ENCODE measurements around the gene LEO1.

Gene LEO1

GRCh38 chr15:51973775-51974174 is 2.2 kb upstream of the LEO1 start:
- Mint-ChIP-seq H3K27me3 (no peaks in the 10 kb centered on the region), H3K4me3 (no peak overlapping the region), H3K4me1 (ENCODE audit: low read depth) (peaks cover 20% of the 10 kb centered on the region), H3K36me3 (ENCODE audit: low read depth) (peaks cover 11% of the 10 kb centered on the region), H3K9me3 (no peaks in the 10 kb centered on the region), H3K27ac (no peak overlapping the region)
- intact Hi-C loops (cut with micrococcal nuclease): no loop called here

GRCh38 chr15:51973220-51973619 is 1.6 kb upstream of the LEO1 start:
- H3K4me1 Mint-ChIP-seq (ENCODE audit: low read depth): peaks cover 20% of the 10 kb centered on the region
- H3K9me3 Mint-ChIP-seq: no peaks in the 10 kb centered on the region
- no peak overlapping the region for H3K4me3 Mint-ChIP-seq
- H3K27me3 Mint-ChIP-seq: no peaks in the 10 kb centered on the region
- intact Hi-C loops (cut with micrococcal nuclease): no loop called here
- no peak overlapping the region for H3K27ac Mint-ChIP-seq
- peaks cover 13% of the 10 kb centered on the region for H3K36me3 Mint-ChIP-seq (ENCODE audit: low read depth)

GRCh38 chr15:51971032-51971374 is 575 bp downstream of the LEO1 start:
- H3K27me3 Mint-ChIP-seq: no peaks in the 10 kb centered on the region
- H3K4me3 Mint-ChIP-seq: peak overlapping the region; percentile 93
- intact Hi-C loops (cut with micrococcal nuclease): no loop called here
- peaks cover 14% of the 10 kb centered on the region for H3K9me3 Mint-ChIP-seq
- H3K27ac Mint-ChIP-seq: peak overlapping the region; percentile 95
- peaks cover 20% of the 10 kb centered on the region for H3K4me1 Mint-ChIP-seq (ENCODE audit: low read depth)
- peaks cover 36% of the 10 kb centered on the region for H3K36me3 Mint-ChIP-seq (ENCODE audit: low read depth)

GRCh38 chr15:51970132-51970817 is 1.3 kb downstream of the LEO1 start:
- peaks cover 14% of the 10 kb centered on the region for H3K9me3 Mint-ChIP-seq
- intact Hi-C loops (cut with micrococcal nuclease): no loop called here
- no peaks in the 10 kb centered on the region for H3K27me3 Mint-ChIP-seq
- no peak overlapping the region for H3K27ac Mint-ChIP-seq
- H3K4me1 Mint-ChIP-seq (ENCODE audit: low read depth): peaks cover 20% of the 10 kb centered on the region
- H3K36me3 Mint-ChIP-seq (ENCODE audit: low read depth): peaks cover 43% of the 10 kb centered on the region
- H3K4me3 Mint-ChIP-seq: peak overlapping the region; percentile 93

GRCh38 chr15:51969728-51970127 is 1.9 kb downstream of the LEO1 start:
- H3K36me3 Mint-ChIP-seq (ENCODE audit: low read depth): peaks cover 45% of the 10 kb centered on the region
- intact Hi-C loops (cut with micrococcal nuclease): no loop called here
- H3K27ac Mint-ChIP-seq: no peak overlapping the region
- H3K9me3 Mint-ChIP-seq: peaks cover 14% of the 10 kb centered on the region
- H3K4me1 Mint-ChIP-seq (ENCODE audit: low read depth): peaks cover 20% of the 10 kb centered on the region
- no peak overlapping the region for H3K4me3 Mint-ChIP-seq
- H3K27me3 Mint-ChIP-seq: no peaks in the 10 kb centered on the region

- H3K4me1 Mint-ChIP-seq (ENCODE audit: low read depth): peaks cover 20% of the 10 kb centered on the region
- intact Hi-C loops (cut with micrococcal nuclease): no loop called here
- H3K9me3 Mint-ChIP-seq: peaks cover 14% of the 10 kb centered on the region
- peaks cover 67% of the 10 kb centered on the region for H3K36me3 Mint-ChIP-seq (ENCODE audit: low read depth)
- H3K4me3 Mint-ChIP-seq: no peak overlapping the region
- H3K27me3 Mint-ChIP-seq: no peaks in the 10 kb centered on the region
- H3K27ac Mint-ChIP-seq: no peak overlapping the region
These were observed 4.0 kb downstream of the LEO1 start for GRCh38 chr15:51967583-51967982.

GRCh38 chr15:51966192-51966591 is 5.4 kb downstream of the LEO1 start:
- Mint-ChIP-seq H3K4me1 (ENCODE audit: low read depth) (peaks cover 18% of the 10 kb centered on the region), H3K9me3 (peaks cover 14% of the 10 kb centered on the region), H3K27me3 (no peaks in the 10 kb centered on the region), H3K27ac (no peak overlapping the region), H3K4me3 (no peak overlapping the region), H3K36me3 (ENCODE audit: low read depth) (peaks cover 72% of the 10 kb centered on the region)
- intact Hi-C loops (cut with micrococcal nuclease): no loop called here

- H3K36me3 Mint-ChIP-seq (ENCODE audit: low read depth): peaks cover 75% of the 10 kb centered on the region
- H3K27ac Mint-ChIP-seq: no peak overlapping the region
- peaks cover 13% of the 10 kb centered on the region for H3K4me1 Mint-ChIP-seq (ENCODE audit: low read depth)
- no peaks in the 10 kb centered on the region for H3K27me3 Mint-ChIP-seq
- intact Hi-C loops (cut with micrococcal nuclease): no loop called here
- H3K9me3 Mint-ChIP-seq: peaks cover 14% of the 10 kb centered on the region
- H3K4me3 Mint-ChIP-seq: no peak overlapping the region
These were observed 5.9 kb downstream of the LEO1 start for GRCh38 chr15:51965691-51966090.

- H3K36me3 Mint-ChIP-seq (ENCODE audit: low read depth): peaks cover 97% of the 10 kb centered on the region
- H3K27ac Mint-ChIP-seq: no peak overlapping the region
- no peaks in the 10 kb centered on the region for H3K4me1 Mint-ChIP-seq (ENCODE audit: low read depth)
- intact Hi-C loops (cut with micrococcal nuclease): no loop called here
- no peaks in the 10 kb centered on the region for H3K27me3 Mint-ChIP-seq
- no peak overlapping the region for H3K4me3 Mint-ChIP-seq
- no peaks in the 10 kb centered on the region for H3K9me3 Mint-ChIP-seq
These were observed 16.1 kb downstream of the LEO1 start for GRCh38 chr15:51955504-51955903.

GRCh38 chr15:51952805-51953204 is 18.8 kb downstream of the LEO1 start:
- Mint-ChIP-seq H3K27me3 (no peaks in the 10 kb centered on the region), H3K4me3 (no peak overlapping the region), H3K27ac (no peak overlapping the region), H3K4me1 (ENCODE audit: low read depth) (no peaks in the 10 kb centered on the region), H3K36me3 (ENCODE audit: low read depth) (peaks cover 98% of the 10 kb centered on the region), H3K9me3 (no peaks in the 10 kb centered on the region)
- intact Hi-C loops (cut with micrococcal nuclease): no loop called here

GRCh38 chr15:51947124-51947523 is 24.5 kb downstream of the LEO1 start:
- no peak overlapping the region for H3K4me3 Mint-ChIP-seq
- intact Hi-C loops (cut with micrococcal nuclease): no loop called here
- no peaks in the 10 kb centered on the region for H3K27me3 Mint-ChIP-seq
- H3K4me1 Mint-ChIP-seq (ENCODE audit: low read depth): no peaks in the 10 kb centered on the region
- no peaks in the 10 kb centered on the region for H3K9me3 Mint-ChIP-seq
- peaks cover 97% of the 10 kb centered on the region for H3K36me3 Mint-ChIP-seq (ENCODE audit: low read depth)
- no peak overlapping the region for H3K27ac Mint-ChIP-seq

- Mint-ChIP-seq H3K27me3 (no peaks in the 10 kb centered on the region), H3K27ac (no peak overlapping the region), H3K36me3 (ENCODE audit: low read depth) (peaks cover 76% of the 10 kb centered on the region), H3K9me3 (no peaks in the 10 kb centered on the region), H3K4me3 (no peak overlapping the region), H3K4me1 (ENCODE audit: low read depth) (no peaks in the 10 kb centered on the region)
- intact Hi-C loops (cut with micrococcal nuclease): no loop called here
These were observed 32.4 kb downstream of the LEO1 start for GRCh38 chr15:51939216-51939615.

- Mint-ChIP-seq H3K4me3 (no peak overlapping the region), H3K36me3 (ENCODE audit: low read depth) (peaks cover 76% of the 10 kb centered on the region), H3K9me3 (no peaks in the 10 kb centered on the region), H3K4me1 (ENCODE audit: low read depth) (no peaks in the 10 kb centered on the region), H3K27me3 (no peaks in the 10 kb centered on the region), H3K27ac (no peak overlapping the region)
- intact Hi-C loops (cut with micrococcal nuclease): no loop called here
These were observed 33.3 kb downstream of the LEO1 start for GRCh38 chr15:51938286-51938685.

GRCh38 chr15:51936105-51936478 is 35.5 kb downstream of the LEO1 start:
- no peaks in the 10 kb centered on the region for H3K27me3 Mint-ChIP-seq
- H3K4me3 Mint-ChIP-seq: no peak overlapping the region
- no peaks in the 10 kb centered on the region for H3K4me1 Mint-ChIP-seq (ENCODE audit: low read depth)
- intact Hi-C loops (cut with micrococcal nuclease): no loop called here
- no peak overlapping the region for H3K27ac Mint-ChIP-seq
- no peaks in the 10 kb centered on the region for H3K9me3 Mint-ChIP-seq
- peaks cover 72% of the 10 kb centered on the region for H3K36me3 Mint-ChIP-seq (ENCODE audit: low read depth)

GRCh38 chr15:51935466-51936104 is 36.0 kb downstream of the LEO1 start:
- no peak overlapping the region for H3K27ac Mint-ChIP-seq
- no peak overlapping the region for H3K4me3 Mint-ChIP-seq
- peaks cover 76% of the 10 kb centered on the region for H3K36me3 Mint-ChIP-seq (ENCODE audit: low read depth)
- H3K9me3 Mint-ChIP-seq: no peaks in the 10 kb centered on the region
- H3K27me3 Mint-ChIP-seq: no peaks in the 10 kb centered on the region
- no peaks in the 10 kb centered on the region for H3K4me1 Mint-ChIP-seq (ENCODE audit: low read depth)
- intact Hi-C loops (cut with micrococcal nuclease): no loop called here

Data from dendritic cell treated with granulocyte-macrophage colony-stimulating factor and Interleukin-4, amounts not matched to agents 40 ng/mL and 50 ng/mL, for 4 days (primary cell).